KMS-11 (cell line): Measurements from ENCODE around the gene FOXD3.

Source experiments
- H2AFZ ChIP-seq: fragments of 200-600 bp; sonication (generic); 2 replicates; pipeline ENCODE4 v1.6.1; 2016; ENCODE audit warnings: antibody characterized with exemption, mixed run types, low read depth
- H3K27ac ChIP-seq: fragments of 200-600 bp; sonication (generic); 2 replicates; pipeline ENCODE4 v1.6.1; 2016; ENCODE audit warnings: mild to moderate bottlenecking, mixed run types
- H3K27me3 ChIP-seq: fragments of 200-600 bp; sonication (generic); 2 replicates; pipeline ENCODE4 v1.6.1; 2017; ENCODE audit warnings: mild to moderate bottlenecking, low read depth, mixed run types, moderate library complexity; ENCODE audit not compliant: insufficient read depth
- H3K36me3 ChIP-seq: fragments of 200-600 bp; sonication (generic); 2 replicates; pipeline ENCODE4 v1.6.1; 2017; ENCODE audit warnings: mild to moderate bottlenecking, mixed run types; ENCODE audit not compliant: insufficient read depth
- H3K4me1 ChIP-seq: fragments of 200-600 bp; sonication (generic); 2 replicates; pipeline ENCODE4 v1.6.1; 2016; ENCODE audit warnings: mild to moderate bottlenecking, low read depth, mixed run types; ENCODE audit not compliant: poor library complexity, severe bottlenecking
- H3K4me2 ChIP-seq: fragments of 200-600 bp; sonication (generic); 2 replicates; pipeline ENCODE4 v1.7.0; 2016; ENCODE audit warnings: mild to moderate bottlenecking, mixed run types
- H3K4me3 ChIP-seq: fragments of 200-600 bp; sonication (generic); IDR thresholded peaks from 2 replicates; pipeline ENCODE4 v1.6.1; 2017; ENCODE audit warnings: low read depth, low read length, mixed read lengths; ENCODE audit not compliant: insufficient read depth
- H3K79me2 ChIP-seq: fragments of 200-600 bp; sonication (generic); 2 replicates; pipeline ENCODE4 v1.6.1; 2016; ENCODE audit warnings: low read depth, mixed run types; ENCODE audit not compliant: insufficient read depth
- H3K9ac ChIP-seq: fragments of 200-600 bp; sonication (generic); 2 replicates; pipeline ENCODE4 v1.6.1; 2016; ENCODE audit warnings: mild to moderate bottlenecking, mixed run types
- H4K20me1 ChIP-seq: fragments of 200-600 bp; sonication (generic); 2 replicates; pipeline ENCODE4 v1.6.1; 2016; ENCODE audit warnings: mild to moderate bottlenecking, mixed run types; ENCODE audit not compliant: insufficient read depth
- CTCF ChIP-seq: fragments of 200-600 bp; sonication (generic); conservative IDR thresholded peaks from 2 replicates; pipeline ENCODE4 v1.6.1; 2017; ENCODE audit warnings: low read depth, mild to moderate bottlenecking, antibody characterized with exemption, low read length, moderate library complexity, mixed read lengths

FOXD3 gene

GRCh38 chr1:63276624-63277023, 45.7 kb upstream of the FOXD3 start:
- Histone ChIP-seq H3K4me2 (no peak overlapping the region), H2AFZ (no peak overlapping the region), H4K20me1 (no peaks in the 10 kb centered on the region), H3K4me1 (no peaks in the 10 kb centered on the region), H3K36me3 (no peaks in the 10 kb centered on the region), H3K9ac (no peak overlapping the region), H3K27me3 (no peaks in the 10 kb centered on the region), H3K27ac (no peak overlapping the region), H3K4me3 (no peak overlapping the region), H3K79me2 (no peaks in the 10 kb centered on the region)
- TF ChIP-seq CTCF: no peak

- H3K9ac ChIP-seq: no peak overlapping the region
- no peaks in the 10 kb centered on the region for H3K36me3 ChIP-seq
- H3K4me1 ChIP-seq: no peaks in the 10 kb centered on the region
- no peak overlapping the region for H3K4me3 ChIP-seq
- no peak for TF ChIP-seq CTCF
- no peak overlapping the region for H3K4me2 ChIP-seq
- H3K27ac ChIP-seq: no peak overlapping the region
- H3K79me2 ChIP-seq: no peaks in the 10 kb centered on the region
- H4K20me1 ChIP-seq: no peaks in the 10 kb centered on the region
- H3K27me3 ChIP-seq: no peaks in the 10 kb centered on the region
- H2AFZ ChIP-seq: no peak overlapping the region
These were observed 44.9 kb upstream of the FOXD3 start for GRCh38 chr1:63277195-63278192.

- no peak overlapping the region for H2AFZ ChIP-seq
- no peak overlapping the region for H3K9ac ChIP-seq
- no peaks in the 10 kb centered on the region for H3K79me2 ChIP-seq
These were observed 40.6 kb upstream of the FOXD3 start for GRCh38 chr1:63281753-63282152.

GRCh38 chr1:63289135-63289534, 33.2 kb upstream of the FOXD3 start:
- Histone ChIP-seq H3K36me3 (no peaks in the 10 kb centered on the region), H3K4me3 (no peak overlapping the region), H3K4me1 (no peaks in the 10 kb centered on the region), H3K9ac (no peak overlapping the region), H3K27me3 (no peaks in the 10 kb centered on the region), H3K27ac (no peak overlapping the region), H3K79me2 (no peaks in the 10 kb centered on the region), H3K4me2 (no peak overlapping the region), H2AFZ (no peak overlapping the region), H4K20me1 (no peaks in the 10 kb centered on the region)
- TF ChIP-seq CTCF: no peak

More at GRCh38 chr1:63281753-63282152, 40.6 kb upstream of the FOXD3 start:
- no peaks in the 10 kb centered on the region for H3K4me1 ChIP-seq
- H3K4me3 ChIP-seq: no peak overlapping the region
- H4K20me1 ChIP-seq: no peaks in the 10 kb centered on the region
- no peaks in the 10 kb centered on the region for H3K36me3 ChIP-seq
- no peak overlapping the region for H3K27ac ChIP-seq
- TF ChIP-seq CTCF: no peak
- no peaks in the 10 kb centered on the region for H3K27me3 ChIP-seq
- H3K4me2 ChIP-seq: no peak overlapping the region
